HG02885 (cell line): ENCODE measurements around the gene TMEM213.

ENCODE experiments used
- ATAC-seq: cut with Tn5 transposase; IDR thresholded peaks from one replicate; pipeline ENCODE4 v1.9.1; 2021; ENCODE audit warnings: mild to moderate bottlenecking; ENCODE audit not compliant: unreplicated experiment, poor library complexity

The TMEM213 gene

GRCh38 chr7:138835087-138835486 is 37.3 kb downstream of the TMEM213 start:
- ATAC-seq = peak; percentile 46

- ATAC-seq = no peak
Measured at GRCh38 chr7:138837627-138838026, 39.8 kb downstream of the TMEM213 start.

GRCh38 chr7:138838166-138838565 is 40.4 kb downstream of the TMEM213 start:
- no peak for ATAC-seq

- ATAC-seq = no peak
Measured at GRCh38 chr7:138842111-138842510, 44.3 kb downstream of the TMEM213 start.

- ATAC-seq = no peak
Measured at GRCh38 chr7:138843632-138844580, 46.1 kb downstream of the TMEM213 start.

GRCh38 chr7:138845711-138846110 is 47.9 kb downstream of the TMEM213 start:
- no peak for ATAC-seq

GRCh38 chr7:138848056-138848980 is 50.5 kb downstream of the TMEM213 start:
- no peak for ATAC-seq

GRCh38 chr7:138849701-138850100 is 51.9 kb downstream of the TMEM213 start:
- no peak for ATAC-seq

GRCh38 chr7:138852469-138852868 is 54.7 kb downstream of the TMEM213 start:
- ATAC-seq = no peak

- ATAC-seq = no peak
Measured at GRCh38 chr7:138853448-138853847, 55.7 kb downstream of the TMEM213 start.

GRCh38 chr7:138854115-138854645 is 56.4 kb downstream of the TMEM213 start:
- ATAC-seq = no peak

GRCh38 chr7:138857728-138858127 is 59.9 kb downstream of the TMEM213 start:
- ATAC-seq = no peak

- ATAC-seq = no peak
Measured at GRCh38 chr7:138861051-138861450, 63.3 kb downstream of the TMEM213 start.

- no peak for ATAC-seq
Measured at GRCh38 chr7:138863931-138864330, 66.1 kb downstream of the TMEM213 start.

GRCh38 chr7:138864667-138865066 is 66.9 kb downstream of the TMEM213 start:
- ATAC-seq = no peak

- ATAC-seq = peak; percentile 73
Measured at GRCh38 chr7:138865843-138866242, 68.0 kb downstream of the TMEM213 start.

GRCh38 chr7:138866353-138866752 is 68.6 kb downstream of the TMEM213 start:
- no peak for ATAC-seq

- ATAC-seq = no peak
Measured at GRCh38 chr7:138867744-138868143, 70.0 kb downstream of the TMEM213 start.

GRCh38 chr7:138868711-138869110 is 70.9 kb downstream of the TMEM213 start:
- ATAC-seq = no peak

- ATAC-seq = no peak
Measured at GRCh38 chr7:138869353-138869752, 71.6 kb downstream of the TMEM213 start.
